ENCODE results near the gene ITPR2.
"Not testable (repeated sequence)": the region's sequence is repeated elsewhere in the genome, so short reads cannot be mapped to it uniquely, and the experiment has no call there.

Gene ITPR2

GRCh38 chr12:26668230-26668629, 164.8 kb downstream of the ITPR2 start:
- DNase-seq (ENCODE audit: low read depth in 2 of 2): no peak

- DNase-seq (ENCODE audit: low read depth in 2 of 2): peak in 1 of 2 experiments; percentile 22
Measured at GRCh38 chr12:26666286-26666685, 166.7 kb downstream of the ITPR2 start.

GRCh38 chr12:26661399-26661798, 171.6 kb downstream of the ITPR2 start:
- DNase-seq (ENCODE audit: low read depth in 2 of 2): no peak

- DNase-seq (ENCODE audit: low read depth in 2 of 2): no peak
Measured at GRCh38 chr12:26659930-26660329, 173.1 kb downstream of the ITPR2 start.

GRCh38 chr12:26658991-26659390, 174.0 kb downstream of the ITPR2 start:
- peak; percentile 43 to 44 for DNase-seq (ENCODE audit: low read depth in 2 of 2)

- no peak for DNase-seq (ENCODE audit: low read depth in 2 of 2)
Measured at GRCh38 chr12:26654623-26655022, 178.4 kb downstream of the ITPR2 start.

- DNase-seq (ENCODE audit: low read depth in 2 of 2): peak; percentile 57 to 64
Measured at GRCh38 chr12:26651566-26652188, 181.3 kb downstream of the ITPR2 start.

- no peak for DNase-seq (ENCODE audit: low read depth in 2 of 2)
Measured at GRCh38 chr12:26651036-26651435, 182.0 kb downstream of the ITPR2 start.

- no peak for DNase-seq (ENCODE audit: low read depth in 2 of 2)
Measured at GRCh38 chr12:26648999-26649398, 184.0 kb downstream of the ITPR2 start.

- peak; percentile 91 to 93 for DNase-seq (ENCODE audit: low read depth in 2 of 2)
Measured at GRCh38 chr12:26648584-26648983, 184.4 kb downstream of the ITPR2 start.

GRCh38 chr12:26648066-26648465, 184.9 kb downstream of the ITPR2 start:
- no peak for DNase-seq (ENCODE audit: low read depth in 2 of 2)

- DNase-seq (ENCODE audit: low read depth in 2 of 2): no peak
Measured at GRCh38 chr12:26647088-26647487, 185.9 kb downstream of the ITPR2 start.

GRCh38 chr12:26646571-26646970, 186.4 kb downstream of the ITPR2 start:
- no peak for DNase-seq (ENCODE audit: low read depth in 2 of 2)

- not testable (repeated sequence) for DNase-seq (ENCODE audit: low read depth in 2 of 2)
Measured at GRCh38 chr12:26644376-26644775, 188.6 kb downstream of the ITPR2 start.

- DNase-seq (ENCODE audit: low read depth in 2 of 2): no peak
Measured at GRCh38 chr12:26643532-26644315, 189.3 kb downstream of the ITPR2 start.

GRCh38 chr12:26642361-26642760, 190.6 kb downstream of the ITPR2 start:
- no peak for DNase-seq (ENCODE audit: low read depth in 2 of 2)

- DNase-seq (ENCODE audit: low read depth in 2 of 2): no peak
Measured at GRCh38 chr12:26636710-26637328, 196.2 kb downstream of the ITPR2 start.

GRCh38 chr12:26633591-26634210, 199.3 kb downstream of the ITPR2 start:
- peak; percentile 95 for DNase-seq (ENCODE audit: low read depth in 2 of 2)

GRCh38 chr12:26632756-26633155, 200.2 kb downstream of the ITPR2 start:
- no peak for DNase-seq (ENCODE audit: low read depth in 2 of 2)

GRCh38 chr12:26631846-26632245, 201.1 kb downstream of the ITPR2 start:
- no peak for DNase-seq (ENCODE audit: low read depth in 2 of 2)

GRCh38 chr12:26630546-26631027, 202.4 kb downstream of the ITPR2 start:
- peak; percentile 48 to 54 for DNase-seq (ENCODE audit: low read depth in 2 of 2)

GRCh38 chr12:26629864-26630263, 203.1 kb downstream of the ITPR2 start:
- no peak for DNase-seq (ENCODE audit: low read depth in 2 of 2)
